NCI-H2081 (cell line): ENCODE data around the gene SYTL3.
"Not testable (repeated sequence)": the region's sequence is repeated elsewhere in the genome, so short reads cannot be mapped to it uniquely, and the experiment has no call there.

Source experiments
- DNase-seq, 2 experiments: peaks; one replicate each; lab custom pipeline; 2025; lab: John Stamatoyannopoulos, UW

The SYTL3 gene

DNA sequence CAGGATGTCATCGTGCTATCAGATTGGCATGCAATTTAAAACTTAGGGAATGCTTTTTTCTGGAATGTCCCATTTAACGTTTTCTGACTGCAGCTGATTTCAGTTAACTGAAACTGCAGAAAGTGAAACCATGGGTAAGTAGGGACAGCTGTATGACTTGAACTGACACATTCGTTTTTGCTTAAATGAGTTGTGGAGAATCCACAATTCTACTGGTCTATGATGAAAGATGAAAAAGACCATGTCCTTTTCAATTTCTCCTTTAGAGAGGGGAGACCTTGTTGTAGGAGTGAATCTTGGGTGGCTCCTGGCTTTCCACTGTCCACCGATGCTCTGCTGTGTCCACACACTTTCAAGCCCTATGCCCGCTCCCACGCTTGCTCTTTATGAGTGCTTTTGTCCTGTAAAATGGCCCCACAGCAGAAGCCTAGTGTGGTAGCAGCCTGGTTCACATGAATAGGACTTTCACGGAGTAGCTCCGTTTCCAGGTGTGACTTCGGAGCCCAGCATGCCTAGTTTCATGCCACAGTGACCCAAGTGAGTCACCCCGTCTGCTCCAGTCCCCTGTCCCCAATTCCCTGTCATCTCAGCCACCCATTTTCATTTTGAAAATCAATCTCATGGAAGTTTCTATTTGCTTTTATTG is 27.2 kb upstream of the SYTL3 start:
- no peak for DNase-seq

- no peak for DNase-seq
These were observed 24.9 kb upstream of the SYTL3 start for GRCh38 chr6:158624684-158625682.

- no peak for DNase-seq
These were observed 24.0 kb upstream of the SYTL3 start for GRCh38 chr6:158625881-158626305.

- no peak for DNase-seq
These were observed 23.3 kb upstream of the SYTL3 start for GRCh38 chr6:158626360-158627167.

DNA sequence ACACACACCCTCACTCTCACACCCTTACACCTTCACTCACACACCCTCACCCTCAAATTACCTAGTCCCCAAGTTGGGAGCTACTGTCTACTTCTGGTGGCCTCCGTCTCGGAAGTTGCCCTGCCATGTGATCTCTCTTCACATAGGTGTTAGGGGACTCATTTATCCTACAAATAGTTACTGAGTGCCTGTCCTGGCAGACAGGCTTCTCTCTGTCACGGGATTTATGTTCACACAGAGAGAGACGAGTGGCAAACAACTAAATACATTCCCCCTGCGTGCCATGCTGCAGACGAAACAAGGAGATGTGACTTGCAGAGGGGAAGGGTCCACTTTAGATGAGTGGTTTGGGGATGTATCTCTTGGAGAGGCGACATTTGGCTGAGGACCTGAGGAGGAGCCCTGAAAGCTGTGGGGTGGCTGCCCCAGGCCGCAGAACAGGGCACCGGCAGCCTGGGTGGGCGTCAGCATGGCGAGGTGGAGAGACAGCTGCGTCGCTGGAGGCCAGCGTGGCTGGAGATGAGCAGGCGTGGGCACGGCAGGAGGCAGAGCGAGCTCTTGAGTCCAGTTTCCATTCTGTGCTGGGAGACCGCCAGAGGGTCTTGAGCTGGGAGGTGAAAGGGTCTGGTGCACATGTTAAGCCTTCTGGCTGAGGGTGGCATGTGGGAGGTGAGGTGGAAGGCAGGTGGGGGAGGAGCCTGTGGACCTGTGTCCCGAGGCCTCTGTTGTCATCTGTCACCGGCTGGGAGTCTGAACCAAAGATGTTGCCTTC is 22.5 kb upstream of the SYTL3 start:
- no peak for DNase-seq

- no peak for DNase-seq
These were observed 22.0 kb upstream of the SYTL3 start for GRCh38 chr6:158627940-158628211.

- no peak for DNase-seq
These were observed 21.3 kb upstream of the SYTL3 start for GRCh38 chr6:158628542-158628941.

DNA sequence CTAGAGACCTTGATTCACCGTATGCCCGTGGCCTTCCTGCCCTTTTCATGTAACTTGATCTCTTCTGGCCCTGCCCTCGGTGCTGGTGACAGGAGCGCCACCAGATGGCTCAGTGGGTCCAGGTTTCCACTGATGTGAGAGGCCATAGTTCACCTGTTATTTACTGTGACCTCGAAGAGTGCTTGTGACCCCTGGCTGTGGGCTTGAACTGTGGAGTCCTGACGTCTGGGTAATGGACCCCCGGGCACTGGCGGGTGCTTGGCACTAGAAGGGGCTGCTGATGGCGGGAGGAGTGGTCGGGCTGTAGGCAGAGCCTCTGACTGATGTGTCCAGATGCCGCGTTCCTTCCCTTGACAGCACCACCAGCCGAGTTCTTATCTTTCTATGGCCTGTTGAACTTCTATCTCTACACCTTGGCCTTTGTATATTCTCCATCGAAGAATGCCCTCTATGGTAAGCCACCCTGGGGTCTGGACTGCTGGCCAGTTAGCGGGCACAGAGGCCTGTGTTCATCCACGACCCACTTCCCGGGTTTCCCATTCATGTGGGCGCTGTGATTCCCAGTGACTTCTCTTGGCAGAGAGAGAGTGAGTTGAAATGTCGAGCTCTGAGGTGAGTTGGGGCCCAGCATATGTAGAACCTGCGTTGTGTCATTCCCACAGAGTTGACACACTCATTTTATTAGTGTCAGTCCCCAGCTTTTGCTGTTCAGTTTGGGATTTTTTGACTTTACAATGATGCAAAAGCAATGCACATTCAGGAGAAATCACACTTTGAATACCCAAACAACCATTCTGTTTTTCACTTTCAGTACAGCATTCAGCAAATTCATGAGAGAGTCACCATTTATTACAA is 20.3 kb upstream of the SYTL3 start:
- DNase-seq: no peak

GRCh38 chr6:158630938-158631616 is 18.8 kb upstream of the SYTL3 start:
- DNase-seq: no peak

- no peak for DNase-seq
These were observed 17.9 kb upstream of the SYTL3 start for GRCh38 chr6:158631678-158632537.

DNA sequence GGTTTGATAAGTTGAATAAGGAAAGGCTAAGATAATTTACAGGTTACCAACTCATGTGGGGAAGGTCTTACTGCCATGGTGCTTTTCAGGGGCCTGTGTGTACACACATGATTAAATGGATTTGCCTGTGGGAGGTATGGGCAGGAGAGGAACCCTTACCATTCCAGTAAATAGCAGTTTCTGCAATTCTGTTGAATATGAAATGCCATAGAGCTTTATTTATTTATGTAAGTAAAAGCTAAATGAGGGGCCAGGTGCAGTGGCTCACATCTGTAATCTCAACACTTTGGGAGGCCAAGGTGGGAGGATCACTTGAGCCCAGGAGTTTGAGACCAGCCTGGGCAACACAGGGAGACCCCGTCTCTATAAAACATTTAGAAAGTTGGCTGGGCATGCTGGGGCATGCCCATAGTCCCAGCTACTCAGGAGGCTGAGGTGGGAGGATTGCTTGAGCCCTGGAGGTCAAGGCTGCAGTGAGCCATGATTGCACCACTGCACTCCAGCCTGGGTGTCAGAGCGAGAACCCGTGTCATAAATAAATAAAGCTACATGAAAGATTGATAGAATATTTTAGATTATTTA is 17.2 kb upstream of the SYTL3 start:
- not testable (repeated sequence) for DNase-seq

DNA sequence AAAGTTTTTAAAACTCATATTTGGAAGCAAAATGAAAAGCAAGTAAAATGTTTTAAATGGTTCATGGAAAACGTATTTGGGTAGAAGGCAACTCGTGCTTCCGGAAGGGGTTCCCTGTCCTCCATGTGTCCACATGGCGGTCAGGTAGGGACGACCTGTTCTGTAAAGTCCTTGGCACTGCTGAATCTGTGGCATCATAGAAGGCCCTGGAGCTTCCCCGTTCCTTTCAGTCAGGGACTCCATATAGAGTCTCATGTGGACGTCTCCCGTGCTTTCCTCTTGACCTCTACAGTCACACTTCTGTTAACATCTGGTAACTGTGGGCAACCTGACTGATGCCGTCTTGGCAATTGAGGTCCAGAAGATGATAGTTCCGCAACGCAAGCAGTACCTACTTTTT is 16.7 kb upstream of the SYTL3 start:
- DNase-seq: no peak

- no peak for DNase-seq
These were observed 15.0 kb upstream of the SYTL3 start for GRCh38 chr6:158634695-158635426.

GRCh38 chr6:158635427-158636073 is 14.3 kb upstream of the SYTL3 start:
- no peak for DNase-seq

- no peak for DNase-seq
These were observed 13.1 kb upstream of the SYTL3 start for GRCh38 chr6:158636778-158637177.

- DNase-seq: no peak
These were observed 11.5 kb upstream of the SYTL3 start for GRCh38 chr6:158638324-158638854.

GRCh38 chr6:158639056-158639455 is 10.8 kb upstream of the SYTL3 start:
- no peak for DNase-seq
